ENCODE measurements around the gene MYO9A. TPM values are rescaled to one million over a fixed set of nuclear protein-coding genes. Genes with fewer than 3 reads are reported as not detected.
A peak's percentile ranks its signal among the peaks of the same experiment; 100 is the strongest.

The MYO9A gene
- total and polyA plus RNA-seq, 10 of the 15 experiments (the other 5 are each of a cell fraction or from before 2014, with no cell fraction given): 3.3 to 25.3 (median 12.2) TPM

GRCh38 chr15:72118017-72118978, at the start of gene MYO9A, which contains the start of gene SENP8 (continued):
- TF ChIP-seq, protein P1, sequence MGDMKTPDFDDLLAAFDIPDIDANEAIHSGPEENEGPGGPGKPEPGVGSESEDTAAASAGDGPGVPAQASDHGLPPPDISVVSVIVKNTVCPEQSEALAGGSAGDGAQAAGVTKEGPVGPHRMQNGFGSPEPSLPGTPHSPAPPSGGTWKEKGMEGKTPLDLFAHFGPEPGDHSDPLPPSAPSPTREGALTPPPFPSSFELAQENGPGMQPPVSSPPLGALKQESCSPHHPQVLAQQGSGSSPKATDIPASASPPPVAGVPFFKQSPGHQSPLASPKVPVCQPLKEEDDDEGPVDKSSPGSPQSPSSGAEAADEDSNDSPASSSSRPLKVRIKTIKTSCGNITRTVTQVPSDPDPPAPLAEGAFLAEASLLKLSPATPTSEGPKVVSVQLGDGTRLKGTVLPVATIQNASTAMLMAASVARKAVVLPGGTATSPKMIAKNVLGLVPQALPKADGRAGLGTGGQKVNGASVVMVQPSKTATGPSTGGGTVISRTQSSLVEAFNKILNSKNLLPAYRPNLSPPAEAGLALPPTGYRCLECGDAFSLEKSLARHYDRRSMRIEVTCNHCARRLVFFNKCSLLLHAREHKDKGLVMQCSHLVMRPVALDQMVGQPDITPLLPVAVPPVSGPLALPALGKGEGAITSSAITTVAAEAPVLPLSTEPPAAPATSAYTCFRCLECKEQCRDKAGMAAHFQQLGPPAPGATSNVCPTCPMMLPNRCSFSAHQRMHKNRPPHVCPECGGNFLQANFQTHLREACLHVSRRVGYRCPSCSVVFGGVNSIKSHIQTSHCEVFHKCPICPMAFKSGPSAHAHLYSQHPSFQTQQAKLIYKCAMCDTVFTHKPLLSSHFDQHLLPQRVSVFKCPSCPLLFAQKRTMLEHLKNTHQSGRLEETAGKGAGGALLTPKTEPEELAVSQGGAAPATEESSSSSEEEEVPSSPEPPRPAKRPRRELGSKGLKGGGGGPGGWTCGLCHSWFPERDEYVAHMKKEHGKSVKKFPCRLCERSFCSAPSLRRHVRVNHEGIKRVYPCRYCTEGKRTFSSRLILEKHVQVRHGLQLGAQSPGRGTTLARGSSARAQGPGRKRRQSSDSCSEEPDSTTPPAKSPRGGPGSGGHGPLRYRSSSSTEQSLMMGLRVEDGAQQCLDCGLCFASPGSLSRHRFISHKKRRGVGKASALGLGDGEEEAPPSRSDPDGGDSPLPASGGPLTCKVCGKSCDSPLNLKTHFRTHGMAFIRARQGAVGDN (IDR thresholded peaks at IDR 0.05): no peak
- TF ChIP-seq YBX1 (IDR thresholded peaks at IDR 0.05) (no peak), ZBTB33 (IDR thresholded peaks at IDR 0.05) (no peak), WRNIP1 (IDR thresholded peaks at IDR 0.05; ENCODE audit: borderline replicate concordance, low read depth, low read length) (0 out of 2 replicates have a peak, but pooled peaks have one; percentile 36), BHLHE40 (IDR thresholded peaks at IDR 0.05; ENCODE audit: borderline replicate concordance in 1 of 2, low read depth in 2 of 2, low read length in 1 of 2) (peak; percentile 100), SREBF1 (IDR thresholded peaks at IDR 0.05; ENCODE audit: low read length) (no peak), ZNF622 (IDR thresholded peaks at IDR 0.05) (no peak), POLR2A (IDR thresholded peaks at IDR 0.05; ENCODE audit: low read depth, low read length) (peak; percentile 86), HCFC1 (IDR thresholded peaks at IDR 0.05; ENCODE audit: low read length) (no peak), USF2 (IDR thresholded peaks at IDR 0.05; ENCODE audit: borderline replicate concordance, low read depth, low read length) (peak; percentile 78), SP1 (IDR thresholded peaks at IDR 0.05; ENCODE audit: low read depth, low read length) (peak; percentile 78), CEBPB (IDR thresholded peaks at IDR 0.05; ENCODE audit: borderline replicate concordance in 1 of 2, low read depth in 2 of 2, low read length in 2 of 2) (no peak), RUNX3 (IDR thresholded peaks at IDR 0.05; ENCODE audit: low read length) (no peak), SMC3 (IDR thresholded peaks at IDR 0.05; ENCODE audit: borderline replicate concordance, low read length) (no peak), ASH2L (IDR thresholded peaks at IDR 0.05; ENCODE audit: borderline replicate concordance, low read depth) (0 out of 2 replicates have a peak, but pooled peaks have one; percentile 20), ELK1 (IDR thresholded peaks at IDR 0.05; ENCODE audit: low read depth, low read length) (no peak), SMAD1 (IDR thresholded peaks at IDR 0.05; ENCODE audit: low read depth, partially characterized antibody) (no peak)

All from GM12878 (cell line).